Measurements from ENCODE around the gene RAPH1.

DNA sequence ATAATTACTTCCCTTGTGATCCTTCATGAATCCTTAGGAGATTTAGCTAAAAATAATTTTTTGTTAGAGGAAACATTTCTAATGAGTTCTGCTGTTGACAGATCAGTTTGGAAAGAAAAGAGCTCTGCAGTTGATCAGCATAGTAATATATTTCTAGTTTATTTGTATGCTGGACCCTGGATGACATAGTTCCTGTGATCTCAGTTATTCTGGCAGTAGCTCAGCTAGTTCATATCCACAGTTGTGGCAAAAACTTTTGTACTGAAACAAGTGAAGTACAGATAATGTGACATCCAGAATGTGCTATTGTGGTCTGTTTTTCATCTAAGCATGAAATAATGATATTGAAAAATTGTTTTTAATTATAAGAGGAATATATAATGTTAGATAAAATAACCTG is 173.2 kb downstream of the RAPH1 start:
- no peak for TF ChIP-seq CTCF (conservative IDR thresholded peaks at IDR 0.05)
- TF ChIP-seq EZH2 (IDR thresholded peaks at IDR 0.05; ENCODE audit: low read depth), result no peak
